AG20443 (cell line): ENCODE data around the gene CAD.
"Not testable (repeated sequence)": the region's sequence is repeated elsewhere in the genome, so short reads cannot be mapped to it uniquely, and the experiment has no call there.

Source experiments
- DNase-seq: peaks from one replicate; pipeline ENCODE4 v3.0.0; 2012; ENCODE audit warnings: low spot score, mixed read lengths

The CAD gene

DNA sequence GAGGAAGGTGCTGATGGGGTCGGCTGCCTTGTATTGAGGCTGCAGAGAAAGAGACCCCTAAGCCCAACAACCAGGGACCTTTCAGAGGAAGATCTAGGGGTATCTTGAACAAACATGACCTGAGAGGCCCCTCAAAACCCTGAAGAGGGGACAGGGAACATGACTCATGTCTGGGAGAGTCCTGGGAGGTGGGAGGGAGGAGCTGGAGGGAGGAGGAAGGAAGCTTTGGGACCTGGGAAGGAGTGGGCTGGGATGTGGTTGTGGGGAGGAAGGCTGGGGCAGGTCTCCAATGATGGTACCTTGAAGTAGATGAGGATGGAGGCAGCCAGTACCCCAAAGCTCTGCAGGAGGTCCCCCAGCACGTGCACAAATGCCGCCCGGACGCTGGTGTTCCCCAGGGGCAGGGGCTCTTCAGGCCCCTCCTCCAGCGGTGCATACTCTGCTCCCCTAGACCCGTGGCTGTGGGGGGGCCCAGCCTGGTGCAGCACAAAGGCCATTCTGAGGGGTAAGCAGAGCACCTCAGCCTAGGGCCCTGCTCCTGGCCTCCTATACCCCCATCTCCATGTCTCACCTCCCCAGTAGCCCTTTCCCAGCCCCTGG lies 39.8 kb downstream of the CAD start:
- no peak for DNase-seq

GRCh38 chr2:27258051-27258450 lies 40.9 kb downstream of the CAD start:
- DNase-seq, result no peak

DNA sequence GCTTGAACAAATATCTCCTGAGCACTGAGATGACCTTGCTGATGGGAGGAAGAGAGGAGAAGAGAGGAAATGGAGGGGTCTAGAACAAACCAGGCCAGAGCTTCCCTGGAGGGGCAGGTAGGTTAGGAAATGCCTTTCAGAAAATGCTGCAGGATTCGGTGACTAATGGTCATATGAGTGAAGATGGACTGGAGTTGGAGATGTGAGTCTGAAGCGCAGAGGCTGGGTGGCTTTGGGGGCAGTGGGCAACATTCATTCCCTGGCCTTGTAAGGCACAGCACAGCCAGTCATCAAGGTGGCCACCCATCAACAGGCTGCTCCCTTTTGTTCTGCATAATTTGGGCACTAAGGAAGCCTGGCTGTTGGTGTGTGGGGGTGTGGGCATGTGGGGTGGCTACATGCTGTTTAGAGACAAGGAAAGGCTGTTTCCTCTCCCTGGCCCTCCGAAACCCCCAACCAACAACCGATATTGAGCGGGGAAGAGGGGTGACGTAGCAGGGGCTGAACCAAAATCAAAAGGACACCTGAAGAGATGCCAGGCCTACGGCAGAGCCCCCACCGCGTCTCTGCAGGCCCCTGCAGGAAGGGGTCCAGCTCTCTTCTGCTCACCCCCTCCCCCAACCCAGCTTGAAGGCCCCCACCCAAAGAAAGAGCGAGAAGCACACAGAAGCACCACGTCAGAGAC lies 44.2 kb downstream of the CAD start:
- no peak for DNase-seq

GRCh38 chr2:27261926-27262298 lies 44.7 kb downstream of the CAD start:
- no peak for DNase-seq

DNA sequence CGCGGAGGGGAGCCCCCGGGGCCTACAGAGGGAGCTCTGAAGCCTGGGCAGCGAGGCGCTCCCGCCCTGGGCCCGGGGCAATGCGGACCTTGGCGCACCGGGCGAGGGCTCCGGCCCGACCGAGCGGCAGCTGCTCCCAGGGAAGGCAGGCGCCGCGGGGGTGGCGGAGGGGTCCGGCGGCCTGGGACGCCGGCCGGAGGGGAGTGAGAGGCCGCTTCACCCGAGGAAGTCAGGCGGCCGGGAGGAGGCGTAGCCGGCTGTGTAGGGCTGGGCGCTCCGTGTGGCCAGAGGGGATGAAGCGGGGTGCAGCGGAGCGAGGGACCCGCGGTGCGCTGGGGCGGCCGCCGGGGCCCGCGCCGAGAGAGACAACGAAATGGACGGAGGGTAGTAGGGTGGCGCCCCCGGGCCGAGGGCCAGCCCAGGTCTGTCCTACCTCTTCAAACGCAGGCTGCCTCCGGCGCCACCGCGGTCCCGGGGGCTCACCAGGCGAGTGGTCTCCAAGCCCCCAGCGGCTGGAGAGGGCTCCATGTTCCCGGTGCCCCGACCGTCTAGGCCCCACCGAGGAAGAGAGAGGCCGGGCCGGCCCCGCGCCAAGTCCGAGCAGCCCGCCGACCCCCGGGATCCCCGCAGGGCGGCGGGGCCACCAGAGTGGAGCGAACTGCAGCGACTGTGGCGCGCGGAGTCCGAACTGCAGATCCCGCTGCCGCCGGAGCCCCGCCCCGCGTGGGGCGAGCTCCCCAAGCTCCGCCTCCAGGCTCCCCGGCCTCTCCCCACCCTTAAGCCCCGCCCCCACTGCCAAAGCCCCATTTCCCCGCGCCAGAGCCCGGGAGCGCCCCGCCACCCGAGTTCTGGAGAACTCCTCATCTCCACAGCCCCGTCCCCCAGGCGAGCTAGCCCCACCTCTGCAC lies 45.5 kb downstream of the CAD start, which contains the start of gene SLC30A3:
Gene SLC30A3, minus strand, starts transcription at position 669 of the 908 bp plus-strand sequence. Its CDS starts 141 bp downstream, at position 528.
- DNase-seq, result peak; percentile 92

DNA sequence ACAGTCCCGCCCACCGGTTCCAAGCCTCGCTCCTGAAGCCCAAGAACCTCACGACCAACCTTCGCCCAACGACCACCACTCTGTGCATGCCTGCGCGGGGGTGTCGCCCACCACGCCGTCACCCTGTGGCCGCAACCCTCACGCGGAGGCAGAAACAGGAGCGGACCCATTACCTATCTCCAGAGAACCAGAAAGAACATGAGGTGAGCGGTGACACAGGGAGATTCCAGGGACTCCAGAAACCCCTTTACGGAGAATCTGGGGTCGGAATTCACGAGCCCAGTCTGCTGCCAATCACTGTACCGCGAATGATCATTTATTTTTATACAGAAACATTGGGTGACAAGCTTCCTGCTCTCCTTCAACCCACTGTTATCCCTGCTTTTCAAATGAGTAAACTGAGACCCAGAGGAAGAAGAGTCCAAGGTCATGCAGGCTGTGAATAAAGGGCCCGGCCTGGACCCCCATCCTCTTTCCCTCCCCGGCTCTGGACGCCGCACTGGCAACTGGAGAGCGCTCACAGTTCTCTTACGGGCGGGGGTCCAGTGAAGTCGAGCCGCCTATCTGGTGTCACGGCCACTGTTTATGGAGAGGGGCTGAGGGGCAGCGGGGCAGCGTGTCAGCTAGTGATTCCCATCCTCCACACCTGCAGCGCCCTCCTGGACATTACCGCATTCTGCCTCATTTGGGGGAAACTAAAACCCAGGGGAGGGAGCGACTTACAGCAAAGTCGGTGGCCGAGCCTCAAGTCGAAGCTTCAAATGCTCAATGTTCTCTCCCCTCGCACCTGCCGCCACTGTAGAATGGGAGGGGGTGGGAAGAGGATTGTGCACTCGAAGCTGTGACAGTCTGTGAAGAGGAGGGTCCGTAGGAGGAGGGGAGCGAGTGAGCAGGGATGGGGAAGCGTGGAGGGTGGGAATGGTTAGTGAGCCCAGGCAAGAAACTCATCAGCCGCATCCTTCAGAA lies 46.4 kb downstream of the CAD start:
- DNase-seq, result no peak

- DNase-seq, result no peak
These were observed 47.1 kb downstream of the CAD start for GRCh38 chr2:27264253-27264752.

GRCh38 chr2:27264753-27265535 lies 47.8 kb downstream of the CAD start:
- DNase-seq, result peak; percentile 75

- DNase-seq, result no peak
These were observed 48.3 kb downstream of the CAD start for GRCh38 chr2:27265536-27265870.

- not testable (repeated sequence) for DNase-seq
These were observed 51.1 kb downstream of the CAD start for GRCh38 chr2:27268296-27268695.

- DNase-seq, result no peak
These were observed 53.0 kb downstream of the CAD start for GRCh38 chr2:27270131-27270530.

- DNase-seq, result no peak
These were observed 53.5 kb downstream of the CAD start for GRCh38 chr2:27270670-27271069.

- DNase-seq, result no peak
These were observed 54.6 kb downstream of the CAD start for GRCh38 chr2:27271631-27272340.

DNA sequence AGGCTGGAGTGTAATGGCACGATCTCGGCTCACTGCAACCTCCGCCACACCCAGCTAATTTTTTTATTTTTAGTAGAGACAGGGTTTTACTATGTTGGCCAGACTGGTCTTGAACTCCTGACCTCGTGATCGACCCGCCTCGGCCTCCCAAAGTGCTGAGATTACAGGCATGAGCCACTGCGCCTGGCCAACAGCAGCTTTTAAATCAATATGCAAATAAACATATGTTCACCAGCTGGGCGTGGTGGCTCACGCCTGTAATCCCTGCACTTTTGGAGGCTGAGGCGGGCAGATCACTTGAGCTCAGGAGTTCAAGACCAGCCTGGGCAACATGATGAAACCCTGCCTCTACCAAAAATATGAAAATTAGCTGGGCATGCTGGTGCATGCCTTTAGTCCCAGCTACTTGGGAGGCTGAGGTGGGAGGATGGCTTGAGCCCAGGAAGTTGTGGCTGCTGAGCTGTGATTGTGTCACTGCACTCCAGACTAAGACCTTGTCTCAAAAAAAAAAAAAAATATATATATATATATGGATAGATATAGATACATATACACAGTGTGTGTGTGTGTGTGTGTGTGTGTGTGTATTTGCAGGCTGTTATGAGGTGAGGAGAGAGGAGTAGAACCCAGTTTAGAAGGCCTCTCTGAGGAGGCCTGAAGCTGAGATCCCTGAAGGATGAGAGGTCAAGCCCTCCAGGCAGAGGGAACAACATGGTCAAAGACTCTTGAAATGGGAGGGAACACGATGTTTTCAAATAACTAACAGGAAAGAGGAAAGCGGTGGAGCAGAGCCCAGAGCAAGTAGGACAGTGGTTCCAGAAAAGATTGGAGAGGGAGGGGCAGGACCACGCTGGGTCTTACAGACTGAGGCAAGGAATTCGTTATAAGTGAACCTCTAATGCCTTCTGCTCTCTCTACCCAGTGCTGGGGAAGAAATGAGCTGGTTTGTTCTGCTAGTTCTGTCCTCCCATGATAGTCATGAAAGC lies 55.7 kb downstream of the CAD start:
- DNase-seq, result not testable (repeated sequence)

- no peak for DNase-seq
These were observed 58.3 kb downstream of the CAD start, which contains the start of gene DNAJC5G for GRCh38 chr2:27275211-27276150. DNAJC5G (plus strand) TSS chr2:27275433; CDS start chr2:27276729, 1,296 bp downstream.

DNA sequence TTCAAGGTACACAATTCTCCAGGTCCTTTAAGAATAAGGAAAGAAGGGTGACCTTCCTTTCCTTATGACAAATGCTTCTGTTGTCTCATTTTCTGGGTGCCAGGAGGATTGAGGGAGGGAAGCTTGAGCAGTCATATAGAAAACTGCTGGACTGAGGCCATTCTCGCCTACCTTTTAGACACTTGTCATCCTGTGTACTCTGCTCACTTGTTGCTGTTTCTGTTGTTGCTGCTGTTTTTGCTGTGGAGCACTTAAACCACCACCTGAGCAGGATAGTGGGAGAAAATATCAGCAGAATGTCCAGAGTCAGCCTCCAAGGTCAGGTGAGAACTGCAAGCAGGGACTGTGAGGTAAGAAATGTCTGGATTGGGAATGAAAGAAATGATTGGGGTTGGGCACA lies 60.8 kb downstream of the CAD start:
- no peak for DNase-seq

DNA sequence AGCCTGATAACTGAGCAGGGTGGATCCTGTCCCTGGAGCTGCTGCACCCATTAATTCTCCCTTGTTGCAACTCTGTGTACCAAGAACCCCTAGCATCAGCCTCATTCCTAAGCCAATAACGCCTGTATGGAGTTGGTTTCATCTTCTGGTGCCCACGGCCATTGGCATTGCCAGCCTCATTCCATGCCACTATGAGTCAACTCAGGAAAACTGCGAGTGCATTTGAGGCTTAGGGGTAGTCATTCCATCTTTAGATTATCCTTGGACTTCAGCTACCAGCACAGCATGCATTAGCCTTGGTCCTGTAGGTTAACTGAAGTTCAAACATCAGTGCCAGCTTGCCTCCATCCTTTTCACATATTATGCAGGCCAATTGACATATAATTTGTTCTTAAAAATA lies 63.7 kb downstream of the CAD start:
- no peak for DNase-seq

DNA sequence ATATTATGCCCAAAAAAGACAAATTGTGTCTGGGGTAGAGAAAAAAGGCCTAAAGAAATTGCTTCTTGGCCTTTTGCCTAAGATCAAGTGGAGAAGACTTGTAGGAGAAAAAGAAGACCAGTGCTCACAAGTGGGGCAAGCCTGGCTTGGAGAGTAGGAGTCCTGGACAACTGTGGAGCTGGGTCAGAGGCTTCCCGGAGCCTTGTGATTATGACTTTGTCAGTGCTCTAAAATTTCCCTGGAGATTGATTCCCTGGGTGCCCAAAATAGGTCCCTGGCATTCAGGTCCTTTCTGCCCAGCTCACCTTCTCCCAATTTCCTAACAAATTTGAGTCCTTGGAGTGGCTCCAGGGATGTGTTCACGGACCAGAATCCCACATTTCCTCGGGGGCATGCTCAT lies 64.3 kb downstream of the CAD start:
- DNase-seq, result no peak
